Ascending aorta (tissue), 2 donors: ENCODE results near the gene DNM1. TPM values are rescaled to one million over a fixed set of nuclear protein-coding genes. Genes with fewer than 3 reads are reported as not detected.

Source experiments
- DNase-seq, 2 donors: peaks; one replicate each; pipeline ENCODE4 v3.0.0-alpha.2; 2019; ENCODE audit warnings: low spot score in 2 of 2
- H3K27ac ChIP-seq, 2 donors: fragments of 200-600 bp; sonication (generic); one replicate each; pipeline ENCODE4 v1.5.1; 2016 to 2017; ENCODE audit warnings: mild to moderate bottlenecking in 1 of 2
- H3K27me3 ChIP-seq: fragments of 200-600 bp; sonication (generic); one replicate; pipeline ENCODE4 v1.5.1; 2017
- H3K36me3 ChIP-seq, 2 donors: fragments of 200-600 bp; sonication (generic); one replicate each; pipeline ENCODE4 v1.5.1; 2016
- H3K4me1 ChIP-seq, 2 donors: fragments of 200-600 bp; sonication (generic); one replicate each; pipeline ENCODE4 v1.5.1; 2016 to 2017; ENCODE audit warnings: mild to moderate bottlenecking in 1 of 2
- H3K4me3 ChIP-seq, 2 donors: fragments of 200-600 bp; sonication (generic); one replicate each; pipeline ENCODE4 v1.5.1; 2016 to 2017; ENCODE audit warnings: mild to moderate bottlenecking in 1 of 2
- H3K9me3 ChIP-seq, 2 donors: fragments of 200-600 bp; sonication (generic); one replicate each; pipeline ENCODE4 v1.5.1; 2016
- CTCF ChIP-seq, 3 experiments: fragments of 200-600 bp in 2 of 3; fragments of 450-650 bp in 1 of 3; sonication (generic) in 2 of 3; IDR thresholded peaks; one replicate each; pipeline ENCODE4 v1.5.1; 2016 to 2019; ENCODE audit warnings: antibody characterized with exemption in 3 of 3, mild to moderate bottlenecking in 1 of 3, moderate library complexity in 1 of 3
- intact Hi-C: fragments of 100-400 bp; cut with DNase I; formaldehyde crosslinking; loops from one replicate; pipeline ENCODE4 v1.15.1; 2023
- total RNA-seq: library from RNA; depleted of rRNA; stranded (reverse); fragments of >200 nt; gene quantifications from one replicate; pipeline ENCODE4 v1.1.0, GENCODE V29; 2016

The DNM1 gene
- total RNA-seq, 1 donor from 2014 or later: 31.9 TPM

DNA sequence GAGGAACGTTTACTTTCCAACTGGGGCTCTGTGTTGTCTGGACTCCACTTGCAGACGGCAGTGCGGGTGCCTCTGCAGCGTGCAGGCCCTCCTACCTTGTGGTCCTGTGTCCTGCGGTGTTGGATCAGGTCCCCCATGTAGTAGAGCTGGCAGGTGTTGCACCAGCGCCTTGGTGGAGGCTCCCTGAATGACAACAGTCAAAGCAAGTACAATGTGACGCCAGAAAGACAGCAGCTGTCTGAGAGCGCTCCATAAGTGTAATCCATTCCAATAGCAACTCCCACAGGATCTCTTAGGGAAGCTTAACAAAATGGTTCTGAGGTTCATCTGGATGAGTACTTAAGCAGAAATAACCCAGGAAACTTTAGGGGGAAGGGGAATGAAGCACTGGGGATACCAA lies 33.3 kb upstream of the DNM1 start:
- DNase-seq: no peak
- TF ChIP-seq CTCF (IDR thresholded peaks at IDR 0.05): no peak
- Histone ChIP-seq H3K27me3 (no peaks in the 10 kb centered on the region), H3K4me1 (no peaks in the 10 kb centered on the region), H3K9me3 (no peaks in the 10 kb centered on the region), H3K27ac (no peak overlapping the region), H3K36me3 (peaks cover 61 to 69% of the 10 kb centered on the region in 2 donors), H3K4me3 (no peak overlapping the region)
- intact Hi-C loops: no loop called here

GRCh38 chr9:128174062-128174461 lies 29.1 kb upstream of the DNM1 start:
- no peak overlapping the region for H3K4me3 ChIP-seq
- DNase-seq: no peak
- no peak for TF ChIP-seq CTCF (IDR thresholded peaks at IDR 0.05)
- no peaks in the 10 kb centered on the region for H3K9me3 ChIP-seq
- intact Hi-C loops: no loop called here
- no peaks in the 10 kb centered on the region for H3K4me1 ChIP-seq
- H3K27me3 ChIP-seq: no peaks in the 10 kb centered on the region
- peaks cover 67 to 71% of the 10 kb centered on the region in 2 donors for H3K36me3 ChIP-seq
- no peak overlapping the region for H3K27ac ChIP-seq

GRCh38 chr9:128175102-128175563 lies 28.0 kb upstream of the DNM1 start:
- H3K36me3 ChIP-seq: peaks cover 67 to 71% of the 10 kb centered on the region in 2 donors

DNA sequence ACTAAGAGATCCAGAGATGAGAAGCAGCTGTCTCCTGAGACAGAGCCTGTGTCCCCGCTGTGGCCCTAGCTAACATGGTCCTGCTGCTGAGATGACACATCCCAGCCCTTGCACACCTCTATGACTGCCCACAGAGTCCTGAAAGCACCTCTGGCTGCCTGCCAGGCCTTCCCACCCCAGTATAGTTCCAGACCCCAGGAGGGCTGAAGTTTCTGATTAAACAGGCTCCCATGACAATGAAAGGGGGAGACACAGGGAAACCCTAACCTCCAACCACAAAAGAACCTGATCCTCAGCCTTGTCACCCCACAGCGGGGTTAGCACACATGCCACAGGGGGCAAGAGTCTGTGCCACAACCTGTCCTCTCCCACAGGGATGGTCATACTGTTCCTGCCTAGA lies 27.5 kb upstream of the DNM1 start:
- no peak for TF ChIP-seq CTCF (IDR thresholded peaks at IDR 0.05)
- intact Hi-C loops: no loop called here
- Histone ChIP-seq H3K27me3 (no peaks in the 10 kb centered on the region), H3K4me1 (no peaks in the 10 kb centered on the region), H3K36me3 (peaks cover 67 to 73% of the 10 kb centered on the region in 2 donors), H3K27ac (no peak overlapping the region), H3K4me3 (no peak overlapping the region), H3K9me3 (no peaks in the 10 kb centered on the region)
- no peak for DNase-seq

More at GRCh38 chr9:128175102-128175563, 28.0 kb upstream of the DNM1 start:
- no peaks in the 10 kb centered on the region for H3K27me3 ChIP-seq
- no peak for DNase-seq
- H3K4me3 ChIP-seq: no peak overlapping the region
- no peaks in the 10 kb centered on the region for H3K4me1 ChIP-seq
- no peak for TF ChIP-seq CTCF (IDR thresholded peaks at IDR 0.05)
- intact Hi-C loops: no loop called here
- H3K27ac ChIP-seq: no peak overlapping the region
- no peaks in the 10 kb centered on the region for H3K9me3 ChIP-seq

DNA sequence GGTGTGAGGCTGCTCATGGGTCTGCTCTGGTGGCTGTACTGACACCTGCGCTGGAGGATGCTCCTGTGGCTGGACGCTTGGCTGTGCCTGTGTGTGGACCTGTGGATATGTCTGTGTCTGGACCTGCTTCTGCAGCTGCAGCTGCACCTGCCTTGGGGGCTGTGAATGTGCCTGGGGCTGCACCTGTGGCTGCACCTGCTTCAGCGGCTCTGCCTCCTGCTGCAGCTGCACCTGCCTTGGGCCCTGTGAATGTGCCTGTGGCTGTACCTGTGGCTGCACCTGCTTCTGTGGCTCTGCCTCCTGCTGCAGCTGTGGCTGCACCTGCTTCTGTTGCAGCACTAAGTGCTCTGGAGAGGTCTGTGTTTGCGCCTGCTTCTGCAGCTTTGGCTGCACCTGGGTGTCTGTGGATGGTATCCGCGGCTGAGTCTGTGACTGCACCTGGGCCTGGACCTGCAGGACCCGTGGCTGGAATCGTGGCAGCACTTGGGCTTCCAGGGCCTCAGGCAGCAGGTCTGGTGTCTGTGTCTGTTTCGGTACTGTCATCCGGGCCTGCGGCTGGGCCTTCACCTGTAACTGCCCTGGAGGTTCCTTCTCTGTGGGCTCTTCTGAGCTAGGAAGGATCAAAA lies 24.3 kb upstream of the DNM1 start:
- no peak overlapping the region for H3K4me3 ChIP-seq
- no peak overlapping the region for H3K27ac ChIP-seq
- H3K4me1 ChIP-seq: no peaks in the 10 kb centered on the region
- intact Hi-C loops: no loop called here
- H3K36me3 ChIP-seq: peaks cover 74 to 82% of the 10 kb centered on the region in 2 donors
- TF ChIP-seq CTCF (IDR thresholded peaks at IDR 0.05): no peak
- H3K9me3 ChIP-seq: no peaks in the 10 kb centered on the region
- no peak for DNase-seq
- no peaks in the 10 kb centered on the region for H3K27me3 ChIP-seq
